ENCODE data around the gene LRRC17. TPM values are rescaled to one million over a fixed set of nuclear protein-coding genes. Genes with fewer than 3 reads are reported as not detected.

LRRC17 gene
- total RNA-seq, 2 donors from 2014 or later: 1.0 to 9.8 TPM

GRCh38 chr7:102966465-102966864 lies 53.7 kb downstream of the LRRC17 start:
- intact Hi-C loops (cut with DNase I): no loop called here
- Histone ChIP-seq H3K36me3 (no peaks in the 10 kb centered on the region), H3K4me3 (no peak overlapping the region), H3K27me3 (replicated peaks; ENCODE audit: insufficient read depth) (no peaks in the 10 kb centered on the region), H3K4me1 (replicated peaks) (no peaks in the 10 kb centered on the region), H3K9me3 (no peaks in the 10 kb centered on the region), H3K27ac (no peak overlapping the region)
- TF ChIP-seq POLR2AphosphoS5 (IDR thresholded peaks at IDR 0.05) (no peak), CTCF (IDR thresholded peaks at IDR 0.05) (no peak), POLR2A (IDR thresholded peaks at IDR 0.05) (no peak)
- no peak for DNase-seq (ENCODE audit: low spot score)
- 41% methylated on average over 2 of the region's 2 CpGs for WGBS

- Histone ChIP-seq H3K36me3 (no peaks in the 10 kb centered on the region), H3K27me3 (replicated peaks; ENCODE audit: insufficient read depth) (no peaks in the 10 kb centered on the region), H3K27ac (no peak overlapping the region), H3K4me1 (replicated peaks) (no peaks in the 10 kb centered on the region), H3K4me3 (no peak overlapping the region), H3K9me3 (no peaks in the 10 kb centered on the region)
- intact Hi-C loops (cut with DNase I): no loop called here
- DNase-seq (ENCODE audit: low spot score): no peak
- TF ChIP-seq CTCF (IDR thresholded peaks at IDR 0.05): no peak
- no peak for TF ChIP-seq POLR2AphosphoS5 (IDR thresholded peaks at IDR 0.05)
These were observed 55.0 kb downstream of the LRRC17 start for GRCh38 chr7:102967798-102968197.

- H3K4me1 ChIP-seq (replicated peaks): no peaks in the 10 kb centered on the region
- H3K27ac ChIP-seq: no peak overlapping the region
- no peaks in the 10 kb centered on the region for H3K36me3 ChIP-seq
- intact Hi-C loops (cut with DNase I): no loop called here
- 90% methylated on average over 23 of the region's 23 CpGs for WGBS
- H3K4me3 ChIP-seq: no peak overlapping the region
- no peaks in the 10 kb centered on the region for H3K9me3 ChIP-seq
- DNase-seq (ENCODE audit: low spot score): no peak
- H3K27me3 ChIP-seq (replicated peaks; ENCODE audit: insufficient read depth): no peaks in the 10 kb centered on the region
- TF ChIP-seq POLR2AphosphoS5 (IDR thresholded peaks at IDR 0.05) (no peak), POLR2A (IDR thresholded peaks at IDR 0.05) (no peak), CTCF (IDR thresholded peaks at IDR 0.05) (no peak)
These were observed 60.4 kb downstream of the LRRC17 start for GRCh38 chr7:102973096-102973802.

- no peak for TF ChIP-seq POLR2A (IDR thresholded peaks at IDR 0.05)
- TF ChIP-seq POLR2AphosphoS5 (IDR thresholded peaks at IDR 0.05): no peak
- no peak for TF ChIP-seq CTCF (IDR thresholded peaks at IDR 0.05)
- DNase-seq (ENCODE audit: low spot score): no peak
- H3K36me3 ChIP-seq: no peaks in the 10 kb centered on the region
- H3K27me3 ChIP-seq (replicated peaks; ENCODE audit: insufficient read depth): no peaks in the 10 kb centered on the region
- H3K9me3 ChIP-seq: no peaks in the 10 kb centered on the region
- intact Hi-C loops (cut with DNase I): no loop called here
- H3K4me3 ChIP-seq: no peak overlapping the region
- no peak overlapping the region for H3K27ac ChIP-seq
- no peaks in the 10 kb centered on the region for H3K4me1 ChIP-seq (replicated peaks)
- WGBS: 88% methylated on average over 15 of the region's 15 CpGs
These were observed 61.8 kb downstream of the LRRC17 start for GRCh38 chr7:102974366-102975236.

Data from prostate gland (tissue), 2 donors.